ENCODE results near the gene CEP295NL.
A peak's percentile ranks its signal among the peaks of the same experiment; 100 is the strongest.

The CEP295NL gene

GRCh38 chr17:78861229-78861628 is 41.8 kb downstream of the CEP295NL start:
- FAIRE-seq (no peak), DNase-seq (ENCODE audit: insufficient read length, low spot score) (no peak)
- no peak for TF ChIP-seq CTCF (IDR thresholded peaks at IDR 0.05; ENCODE audit: insufficient read depth, missing control alignments)

- no peak for TF ChIP-seq CTCF (IDR thresholded peaks at IDR 0.05; ENCODE audit: insufficient read depth, missing control alignments)
- DNase-seq (ENCODE audit: insufficient read length, low spot score) (no peak), FAIRE-seq (no peak)
Measured at GRCh38 chr17:78859051-78859450, 44.0 kb downstream of the CEP295NL start.

- DNase-seq (ENCODE audit: insufficient read length, low spot score) (peak; percentile 85), FAIRE-seq (peak; percentile 21)
- no peak for TF ChIP-seq CTCF (IDR thresholded peaks at IDR 0.05; ENCODE audit: insufficient read depth, missing control alignments)
Measured at GRCh38 chr17:78857266-78857665, 45.7 kb downstream of the CEP295NL start.

GRCh38 chr17:78855561-78856165 is 47.3 kb downstream of the CEP295NL start:
- FAIRE-seq = no peak
- TF ChIP-seq CTCF (IDR thresholded peaks at IDR 0.05; ENCODE audit: insufficient read depth, missing control alignments) = no peak
- DNase-seq (ENCODE audit: insufficient read length, low spot score) = no peak

GRCh38 chr17:78854508-78854907 is 48.5 kb downstream of the CEP295NL start:
- FAIRE-seq = no peak

GRCh38 chr17:78853926-78854394 is 49.0 kb downstream of the CEP295NL start:
- no peak for FAIRE-seq
- DNase-seq (ENCODE audit: insufficient read length, low spot score) = no peak
- no peak for TF ChIP-seq CTCF (IDR thresholded peaks at IDR 0.05; ENCODE audit: insufficient read depth, missing control alignments)

More at GRCh38 chr17:78854508-78854907, 48.5 kb downstream of the CEP295NL start:
- no peak for DNase-seq (ENCODE audit: insufficient read length, low spot score)
- no peak for TF ChIP-seq CTCF (IDR thresholded peaks at IDR 0.05; ENCODE audit: insufficient read depth, missing control alignments)

- peak; percentile 25 for TF ChIP-seq CTCF (IDR thresholded peaks at IDR 0.05; ENCODE audit: insufficient read depth, missing control alignments)
- no peak for FAIRE-seq
Measured at GRCh38 chr17:78852709-78853121, 50.3 kb downstream of the CEP295NL start.

More at GRCh38 chr17:78852709-78853121, 50.3 kb downstream of the CEP295NL start:
- no peak for DNase-seq (ENCODE audit: insufficient read length, low spot score)
